ENCODE results near the gene TBC1D16.

The TBC1D16 gene

GRCh38 chr17:79935197-79935885, 100.3 kb downstream of the TBC1D16 start:
- Mint-ChIP-seq H3K27me3 (peaks cover 95% of the 10 kb centered on the region), H3K4me3 (no peak overlapping the region), H3K4me1 (peaks cover 54% of the 10 kb centered on the region), H3K27ac (no peak overlapping the region), H3K9me3 (no peaks in the 10 kb centered on the region), H3K36me3 (no peaks in the 10 kb centered on the region)
- no peak for DNase-seq
- CTCF ChIA-PET: no interaction called here

- Mint-ChIP-seq H3K36me3 (no peaks in the 10 kb centered on the region), H3K4me1 (peaks cover 54% of the 10 kb centered on the region), H3K27ac (no peak overlapping the region), H3K4me3 (no peak overlapping the region), H3K9me3 (no peaks in the 10 kb centered on the region), H3K27me3 (peaks cover 96% of the 10 kb centered on the region)
- CTCF ChIA-PET: no interaction called here
- DNase-seq: no peak
Observed at GRCh38 chr17:79934653-79934970, 101.1 kb downstream of the TBC1D16 start.

GRCh38 chr17:79933863-79934652, 101.6 kb downstream of the TBC1D16 start:
- peak; percentile 35 for DNase-seq
- Mint-ChIP-seq H3K4me3 (no peak overlapping the region), H3K36me3 (no peaks in the 10 kb centered on the region), H3K4me1 (peaks cover 54% of the 10 kb centered on the region), H3K27ac (peak overlapping the region; percentile 54), H3K27me3 (peaks cover 97% of the 10 kb centered on the region), H3K9me3 (no peaks in the 10 kb centered on the region)
- CTCF ChIA-PET: no interaction called here

GRCh38 chr17:79932451-79933306, 103.0 kb downstream of the TBC1D16 start:
- Mint-ChIP-seq H3K27me3 (peaks cover 97% of the 10 kb centered on the region), H3K4me1 (peaks cover 65% of the 10 kb centered on the region), H3K4me3 (no peak overlapping the region), H3K36me3 (no peaks in the 10 kb centered on the region), H3K27ac (no peak overlapping the region), H3K9me3 (no peaks in the 10 kb centered on the region)
- no peak for DNase-seq
- CTCF ChIA-PET: no interaction called here

GRCh38 chr17:79931817-79932309, 103.8 kb downstream of the TBC1D16 start:
- CTCF ChIA-PET: no interaction called here
- peaks cover 97% of the 10 kb centered on the region for H3K27me3 Mint-ChIP-seq

GRCh38 chr17:79930877-79931816, 104.5 kb downstream of the TBC1D16 start:
- Mint-ChIP-seq H3K4me1 (peaks cover 66% of the 10 kb centered on the region), H3K9me3 (no peaks in the 10 kb centered on the region), H3K36me3 (no peaks in the 10 kb centered on the region), H3K4me3 (no peak overlapping the region), H3K27ac (no peak overlapping the region), H3K27me3 (peaks cover 90% of the 10 kb centered on the region)
- no peak for DNase-seq
- CTCF ChIA-PET: no interaction called here

More at GRCh38 chr17:79931817-79932309, 103.8 kb downstream of the TBC1D16 start:
- no peak overlapping the region for H3K4me3 Mint-ChIP-seq
- no peak overlapping the region for H3K27ac Mint-ChIP-seq
- H3K4me1 Mint-ChIP-seq: peaks cover 65% of the 10 kb centered on the region
- no peaks in the 10 kb centered on the region for H3K36me3 Mint-ChIP-seq
- H3K9me3 Mint-ChIP-seq: no peaks in the 10 kb centered on the region
- no peak for DNase-seq

GRCh38 chr17:79930062-79930876, 105.4 kb downstream of the TBC1D16 start:
- H3K9me3 Mint-ChIP-seq: no peaks in the 10 kb centered on the region
- peaks cover 83% of the 10 kb centered on the region for H3K27me3 Mint-ChIP-seq
- no peak overlapping the region for H3K4me3 Mint-ChIP-seq
- H3K36me3 Mint-ChIP-seq: no peaks in the 10 kb centered on the region
- no peak overlapping the region for H3K27ac Mint-ChIP-seq
- CTCF ChIA-PET: no interaction called here
- no peak for DNase-seq
- peaks cover 65% of the 10 kb centered on the region for H3K4me1 Mint-ChIP-seq

- DNase-seq: no peak
- no peak overlapping the region for H3K4me3 Mint-ChIP-seq
- peaks cover 76% of the 10 kb centered on the region for H3K27me3 Mint-ChIP-seq
- no peak overlapping the region for H3K27ac Mint-ChIP-seq
- H3K4me1 Mint-ChIP-seq: peaks cover 71% of the 10 kb centered on the region
- CTCF ChIA-PET: no interaction called here
- peaks cover 2% of the 10 kb centered on the region for H3K36me3 Mint-ChIP-seq
- no peaks in the 10 kb centered on the region for H3K9me3 Mint-ChIP-seq
Observed at GRCh38 chr17:79929257-79930061, 106.2 kb downstream of the TBC1D16 start.

GRCh38 chr17:79928502-79929256, 107.0 kb downstream of the TBC1D16 start:
- Mint-ChIP-seq H3K36me3 (peaks cover 5% of the 10 kb centered on the region), H3K4me1 (peaks cover 69% of the 10 kb centered on the region), H3K4me3 (no peak overlapping the region), H3K27me3 (peaks cover 75% of the 10 kb centered on the region), H3K9me3 (no peaks in the 10 kb centered on the region), H3K27ac (no peak overlapping the region)
- CTCF ChIA-PET: interaction anchor here (0.6 kb wide), 1 partner anchor 81 kb away, joined by 3 read pairs; no protein-coding TSS in a partner anchor
- DNase-seq: no peak

- Mint-ChIP-seq H3K4me3 (peak overlapping the region; percentile 38), H3K27me3 (peaks cover 67% of the 10 kb centered on the region), H3K4me1 (peaks cover 61% of the 10 kb centered on the region), H3K27ac (peak overlapping the region; percentile 71), H3K9me3 (no peaks in the 10 kb centered on the region), H3K36me3 (peaks cover 5% of the 10 kb centered on the region)
- DNase-seq: no peak
- CTCF ChIA-PET: interaction anchor here (0.6 kb wide), 1 partner anchor 80 kb away, joined by 3 read pairs; no protein-coding TSS in a partner anchor
Observed at GRCh38 chr17:79927688-79928501, 107.8 kb downstream of the TBC1D16 start.

GRCh38 chr17:79927136-79927661, 108.5 kb downstream of the TBC1D16 start:
- peak; percentile 56 for DNase-seq
- H3K9me3 Mint-ChIP-seq: no peaks in the 10 kb centered on the region
- peaks cover 5% of the 10 kb centered on the region for H3K36me3 Mint-ChIP-seq
- peaks cover 60% of the 10 kb centered on the region for H3K27me3 Mint-ChIP-seq
- H3K4me3 Mint-ChIP-seq: peak overlapping the region; percentile 38
- H3K4me1 Mint-ChIP-seq: peaks cover 58% of the 10 kb centered on the region
- CTCF ChIA-PET: no interaction called here
- H3K27ac Mint-ChIP-seq: peak overlapping the region; percentile 71
